Stimulated activated naive CD8-positive, alpha-beta T cell treated with anti-CD3 and anti-CD28 coated beads, Interleukin-15, Interleukin-2, amounts not matched to agents 100 U/mL and 50 U/mL, for 24 hours (primary cell): ENCODE results near the gene MGARP.
"Not testable (repeated sequence)": the region's sequence is repeated elsewhere in the genome, so short reads cannot be mapped to it uniquely, and the experiment has no call there.

Experiments
- ATAC-seq: fragments of 150-1000 bp; cut with Tn5 transposase; one replicate; pipeline ENCODE4 v1.10.0; 2021
- DNase-seq: peaks from one replicate; pipeline ENCODE4 v3.0.0; 2021

The MGARP gene

GRCh38 chr4:139295942-139296299, 15.9 kb upstream of the MGARP start:
- ATAC-seq: peak; percentile 1

GRCh38 chr4:139295206-139295941, 15.3 kb upstream of the MGARP start:
- ATAC-seq: peak; percentile 97
- DNase-seq: peak; percentile 99

More at GRCh38 chr4:139295942-139296299, 15.9 kb upstream of the MGARP start:
- DNase-seq: no peak

GRCh38 chr4:139286186-139286698, 6.2 kb upstream of the MGARP start:
- no peak for ATAC-seq
- DNase-seq: no peak

- no peak for DNase-seq
- no peak for ATAC-seq
These were observed 2.7 kb upstream of the MGARP start for GRCh38 chr4:139282721-139283075.

- DNase-seq (no peak), ATAC-seq (no peak)
These were observed 2.2 kb upstream of the MGARP start for GRCh38 chr4:139282065-139282720.

- no peak for DNase-seq
- no peak for ATAC-seq
These were observed 889 bp downstream of the MGARP start for GRCh38 chr4:139278912-139279759.

GRCh38 chr4:139278485-139278884, 1.5 kb downstream of the MGARP start:
- ATAC-seq (no peak), DNase-seq (no peak)

- DNase-seq: no peak
- no peak for ATAC-seq
These were observed 4.7 kb downstream of the MGARP start for GRCh38 chr4:139275281-139275735.

- ATAC-seq (no peak), DNase-seq (no peak)
These were observed 5.2 kb downstream of the MGARP start for GRCh38 chr4:139274790-139275189.

GRCh38 chr4:139273835-139274234, 6.2 kb downstream of the MGARP start:
- DNase-seq (no peak), ATAC-seq (no peak)

- DNase-seq (no peak), ATAC-seq (no peak)
These were observed 12.7 kb downstream of the MGARP start for GRCh38 chr4:139267301-139267700.

- ATAC-seq (peak; percentile 98), DNase-seq (peak; percentile 82)
These were observed 13.3 kb downstream of the MGARP start for GRCh38 chr4:139266583-139267257.

GRCh38 chr4:139266208-139266582, 13.8 kb downstream of the MGARP start:
- DNase-seq (no peak), ATAC-seq (no peak)

- no peak for DNase-seq
These were observed 14.4 kb downstream of the MGARP start for GRCh38 chr4:139265654-139266053.

GRCh38 chr4:139256349-139256748, 23.7 kb downstream of the MGARP start:
- DNase-seq (no peak), ATAC-seq (no peak)

More at GRCh38 chr4:139265654-139266053, 14.4 kb downstream of the MGARP start:
- no peak for ATAC-seq

- not testable (repeated sequence) for ATAC-seq, DNase-seq
These were observed 24.4 kb downstream of the MGARP start for GRCh38 chr4:139255581-139255980.

GRCh38 chr4:139253713-139254112, 26.3 kb downstream of the MGARP start:
- ATAC-seq: no peak
- DNase-seq: no peak

GRCh38 chr4:139253046-139253445, 27.0 kb downstream of the MGARP start:
- ATAC-seq (no peak), DNase-seq (no peak)

GRCh38 chr4:139247700-139248238, 32.3 kb downstream of the MGARP start:
- ATAC-seq (no peak), DNase-seq (no peak)

- no peak for ATAC-seq
- DNase-seq: no peak
These were observed 32.8 kb downstream of the MGARP start for GRCh38 chr4:139247241-139247640.

GRCh38 chr4:139246166-139246565, 33.9 kb downstream of the MGARP start:
- no peak for ATAC-seq
- DNase-seq: no peak

GRCh38 chr4:139245590-139245989, 34.4 kb downstream of the MGARP start:
- ATAC-seq (no peak), DNase-seq (no peak)
